K562 (cell line): ENCODE results near the gene RFC2. TPM values are rescaled to one million over a fixed set of nuclear protein-coding genes. Genes with fewer than 3 reads are reported as not detected.
A peak's percentile ranks its signal among the peaks of the same experiment; 100 is the strongest.

Experiments used
- ATAC-seq: fragments of 200-7000 bp; cut with Tn5 transposase; 3 replicates; pipeline ENCODE4 v1.9.1; 2020; ENCODE audit warnings: moderate library complexity
- BruUV-seq: library from RNA; stranded (reverse); fragments of 400-500 nt; replicated peaks from 2 replicates; lab custom pipeline; 2021; lab: Mats Ljungman, UMichigan
- CTCF ChIA-PET: fragments of 300-600 bp; formaldehyde crosslinking; extraction: SDS; loops from one replicate; lab custom pipeline; 2021; ENCODE audit warnings: low intra/inter-chr PET ratio; lab: Yijun Ruan, JAX
- POLR2A ChIA-PET: fragments of 300-600, 350-650 bp; sonication (Branson Sonifier 250); formaldehyde crosslinking; extraction: SDS; loops from one replicate; lab custom pipeline; 2021; ENCODE audit warnings: antibody characterized with exemption, inconsistent platforms; lab: Yijun Ruan, JAX
- DNase-seq, 4 experiments: peaks; one replicate each; pipeline versions ENCODE4 v3.0.0 to v3.0.0-alpha.2; 2011 to 2018; ENCODE audit warnings: low spot score in 3 of 4, mixed read lengths in 3 of 4; ENCODE audit errors: extremely low read depth in 1 of 4
- FAIRE-seq: peaks from 2 replicates; lab custom pipeline; 2011; peaks lifted over from hg19 to GRCh38; lab: Jason Lieb, UNC
- H2AFZ ChIP-seq: 2 replicates; pipeline ENCODE4 v1.6.0; 2011; ENCODE audit warnings: low read depth, low read length, control low read depth, inconsistent platforms
- H3K27ac ChIP-seq: fragments of 200-600 bp; 3 replicates; pipeline ENCODE4 v1.8.0; 2011; ENCODE audit warnings: low read depth, mild to moderate bottlenecking, control low read depth, inconsistent platforms, low read length, moderate library complexity, mixed read lengths; ENCODE audit errors: extremely low read depth
- H3K27me3 ChIP-seq, 2 experiments: fragments of 300-600 bp in 1 of 2; 2 replicates in 1 of 2; 3 replicates in 1 of 2; pipeline versions ENCODE4 v1.6.0 to v1.8.0; 2011; ENCODE audit warnings: inconsistent platforms in 2 of 2, low read length in 2 of 2, mild to moderate bottlenecking in 1 of 2, mixed read lengths in 1 of 2, moderate library complexity in 1 of 2; ENCODE audit not compliant: control insufficient read depth in 2 of 2, insufficient read depth in 2 of 2
- H3K36me3 ChIP-seq: fragments of 300-600 bp; 3 replicates; pipeline ENCODE4 v1.8.0; 2011; ENCODE audit warnings: mild to moderate bottlenecking, low read length, inconsistent platforms; ENCODE audit not compliant: control insufficient read depth, insufficient read depth
- H3K4me1 ChIP-seq, 2 experiments: fragments of 200-600 bp in 1 of 2; replicated peaks in 1 of 2; 2 replicates in 1 of 2; 3 replicates in 1 of 2; pipeline versions ENCODE4 v1.5.1 to v1.8.0; 2011; ENCODE audit warnings: inconsistent platforms in 2 of 2, low read length in 2 of 2, mild to moderate bottlenecking in 1 of 2, mixed read lengths in 1 of 2, moderate library complexity in 1 of 2; ENCODE audit not compliant: control insufficient read depth in 2 of 2, insufficient read depth in 2 of 2
- H3K4me2 ChIP-seq: 2 replicates; pipeline ENCODE4 v1.6.1; 2011; ENCODE audit warnings: low read length, control low read depth, inconsistent platforms, mixed read lengths; ENCODE audit not compliant: insufficient read depth
- H3K4me3 ChIP-seq: fragments of 200-600 bp; sonication (generic), shearing (Covaris generic); 2 replicates; pipeline ENCODE4 v1.5.1; 2016; ENCODE audit warnings: control low read depth, inconsistent platforms
- H3K79me2 ChIP-seq: fragments of 200-600 bp; 3 replicates; pipeline ENCODE4 v1.8.0; 2011; ENCODE audit warnings: low read length, inconsistent platforms; ENCODE audit not compliant: control insufficient read depth, insufficient read depth
- H3K9ac ChIP-seq, 2 experiments: 2 replicates each; pipeline versions ENCODE4 v1.6.0 to v1.6.1; 2011; ENCODE audit warnings: low read depth in 2 of 2, low read length in 2 of 2, control low read depth in 1 of 2, inconsistent platforms in 1 of 2, mild to moderate bottlenecking in 1 of 2, mixed read lengths in 1 of 2; ENCODE audit not compliant: insufficient read depth in 1 of 2
- H3K9me1 ChIP-seq: one replicate; pipeline ENCODE4 v1.6.0; 2011; ENCODE audit warnings: inconsistent platforms, mild to moderate bottlenecking, low read length, moderate library complexity; ENCODE audit not compliant: control insufficient read depth, insufficient read depth
- H3K9me3 ChIP-seq: replicated peaks from 2 replicates; pipeline ENCODE4 v1.5.1; 2011; ENCODE audit warnings: low read depth, low read length, inconsistent platforms; ENCODE audit not compliant: control insufficient read depth, insufficient read depth
- H4K20me1 ChIP-seq: replicated peaks from 2 replicates; pipeline ENCODE4 v1.6.1; 2011; ENCODE audit warnings: low read length, inconsistent platforms, mixed read lengths; ENCODE audit not compliant: control insufficient read depth, insufficient read depth
- HSF4 ChIP-seq: fragments of 250-450 bp; sonication (Bioruptor Pico); IDR thresholded peaks from 2 replicates; pipeline ENCODE4 v2.1.2; 2022; ENCODE audit warnings: mild to moderate bottlenecking, moderate library complexity, borderline replicate concordance
- NFIC ChIP-seq: fragments of 450-650 bp; IDR thresholded peaks from 2 replicates; pipeline ENCODE4 v1.6.1; 2017; ENCODE audit warnings: mild to moderate bottlenecking, inconsistent platforms
- POLR2AphosphoS5 ChIP-seq: IDR thresholded peaks from 2 replicates; pipeline ENCODE4 v1.6.1; 2011; ENCODE audit warnings: mild to moderate bottlenecking, low read depth, low read length, moderate library complexity; ENCODE audit not compliant: control insufficient read depth, insufficient read depth
- POLR2G ChIP-seq: fragments of 200-400 bp; formaldehyde crosslinking; IDR thresholded peaks from 2 replicates; pipeline ENCODE4 v1.6.1; 2017; ENCODE audit warnings: low read depth, mild to moderate bottlenecking, antibody characterized with exemption, low read length, moderate library complexity
- SUPT5H ChIP-seq: fragments of 450-650 bp; IDR thresholded peaks from 2 replicates; pipeline ENCODE4 v1.6.1; 2016
- WGBS: fragments of 100-300 bp; shearing (Covaris generic); methylation state at CpG from one replicate; pipeline ENCODE4 v1.1.6; 2016; ENCODE audit warnings: low coverage, mixed read lengths; ENCODE audit not compliant: insufficient coverage; ENCODE audit errors: missing lambda C conversion rate; 5-methylcytosine and 5-hydroxymethylcytosine counted together
- in situ Hi-C: fragments of 300-500 bp; cut with MboI; formaldehyde crosslinking; loops from 4 replicates; pipeline ENCODE4 v1.15.0; 2018; ENCODE audit warnings: inconsistent platforms, mixed read lengths
- intact Hi-C: fragments of 100-400 bp; cut with micrococcal nuclease; formaldehyde crosslinking; loops from 2 replicates; pipeline ENCODE4 v1.14.2; 2022
- polyA plus RNA-seq, 8 experiments: library from polyadenylated mRNA; depleted of rRNA in 4 of 8; stranded (reverse) in 5 of 8; unstranded in 3 of 8; fragments of >200 nt; fragmentation: Nextera tagmentation in 2 of 8; fragmentation: Illumina TruSeq in 1 of 8; extraction: Ambion mirVana in 2 of 8; extraction: Trizol in 1 of 8; gene quantifications; 2 replicates each; pipeline versions ENCODE4 v1.2.1 to v1.2.3, GENCODE V29; 2011 to 2014; ENCODE audit warnings: inconsistent platforms in 1 of 8, missing spikeins in 1 of 8
- total RNA-seq, 7 experiments: library from RNA; depleted of rRNA in 6 of 7; stranded (reverse); fragments of >200 nt in 6 of 7; fragmentation: Illumina TruSeq in 2 of 7; extraction: Trizol in 2 of 7; gene quantifications; 2 replicates each; pipeline versions ENCODE4 v1.2.1 to v1.2.3, GENCODE V29; 2011 to 2021; ENCODE audit warnings: low replicate concordance in 1 of 7

The RFC2 gene
- total and polyA plus RNA-seq, 9 of the 15 experiments (the other 6 are each of a cell fraction or from before 2014, with no cell fraction given): 32.5 to 161 (median 102) TPM

DNA sequence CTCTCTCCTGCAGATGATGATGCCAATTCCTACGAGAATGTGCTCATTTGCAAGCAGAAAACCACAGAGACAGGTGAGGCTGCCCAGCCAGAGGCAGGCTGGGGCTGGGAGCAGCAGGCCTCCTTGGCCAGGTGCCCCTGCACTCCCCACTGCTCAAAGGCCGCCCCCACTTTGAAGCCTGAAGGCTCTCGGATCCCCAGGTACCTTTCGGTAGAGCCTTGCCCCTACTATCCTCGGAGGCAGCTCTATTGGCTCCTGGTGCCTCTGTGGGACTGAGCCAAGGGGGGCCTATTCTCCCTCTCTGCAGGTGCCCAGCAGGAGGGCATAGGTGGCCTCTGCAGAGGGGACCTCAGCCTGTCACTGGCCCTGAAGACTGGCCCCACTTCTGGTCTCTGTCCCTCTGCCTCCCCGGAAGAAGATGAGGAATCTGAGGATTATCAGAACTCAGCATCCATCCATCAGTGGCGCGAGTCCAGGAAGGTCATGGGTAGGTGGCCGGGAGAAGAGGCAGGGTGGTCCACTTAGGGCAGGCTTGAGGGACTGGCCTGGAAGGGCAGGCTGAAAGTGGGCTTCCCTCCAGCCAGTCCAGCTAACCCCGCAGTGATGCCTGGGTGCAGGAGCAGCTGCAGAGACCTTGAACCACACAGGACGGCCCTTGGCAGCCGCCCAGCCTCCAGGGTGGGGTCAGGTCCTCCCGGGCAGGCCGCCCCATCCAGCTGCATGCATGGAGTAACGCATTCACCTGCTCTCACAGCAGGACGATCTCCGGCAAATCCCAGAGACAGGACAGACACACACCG is 30.3 kb downstream of the RFC2 start:
- no TSS peak for BruUV-seq
- POLR2A ChIA-PET: interaction anchor here (1.1 to 1.2 kb wide), 2 partner anchors 13 to 18 kb away, joined by 3 to 5 read pairs; no protein-coding TSS in a partner anchor
- no peaks in the 10 kb centered on the region for H3K79me2 ChIP-seq
- TF ChIP-seq HSF4 (CRISPR knock-in tag) (no peak), POLR2G (peak; percentile 61), POLR2AphosphoS5 (0 out of 2 replicates have a peak, but pooled peaks have one; percentile 7), SUPT5H (0 out of 2 replicates have a peak, but pooled peaks have one; percentile 26), NFIC (0 out of 2 replicates have a peak, but pooled peaks have one; percentile 10)
- H3K9me3 ChIP-seq: no peaks in the 10 kb centered on the region
- peaks cover 4% of the 10 kb centered on the region; the same call in 1 of the 2 replicates for H4K20me1 ChIP-seq
- no peak overlapping the region for H3K4me2 ChIP-seq
- peaks cover 31% of the 10 kb centered on the region; the same call in 2 of the 3 replicates for H3K36me3 ChIP-seq
- H2AFZ ChIP-seq: no peak overlapping the region
- intact Hi-C loops: no loop called here
- DNase-seq (no peak), FAIRE-seq (no peak), ATAC-seq (no peak)
- no peaks in the 10 kb centered on the region for H3K27me3 ChIP-seq
- H3K4me1 ChIP-seq: peaks cover 0 to 24% of the 10 kb centered on the region in 2 experiments; a peak in 3 of 5 replicates
- no peak overlapping the region for H3K4me3 ChIP-seq
- no peaks in the 10 kb centered on the region for H3K9me1 ChIP-seq
- H3K9ac ChIP-seq: no peak overlapping the region; a peak in 1 of 4 replicates
- CTCF ChIA-PET: no interaction called here
- no peak overlapping the region for H3K27ac ChIP-seq
- in situ Hi-C loops: no loop called here
- 62% methylated on average over 18 of the region's 18 CpGs for WGBS
